HG03066 (cell line): Measurements from ENCODE around the gene TCEA2.
"Not testable (repeated sequence)": the region's sequence is repeated elsewhere in the genome, so short reads cannot be mapped to it uniquely, and the experiment has no call there.

Experiments used
- ATAC-seq: cut with Tn5 transposase; IDR thresholded peaks from one replicate; pipeline ENCODE4 v1.9.1; 2021; ENCODE audit warnings: low read depth; ENCODE audit not compliant: unreplicated experiment

TCEA2 gene

GRCh38 chr20:64105846-64106434, 42.9 kb downstream of the TCEA2 start:
- no peak for ATAC-seq

- ATAC-seq: no peak
Observed at GRCh38 chr20:64106435-64106961, 43.5 kb downstream of the TCEA2 start.

- ATAC-seq: no peak
Observed at GRCh38 chr20:64106981-64107735, 44.2 kb downstream of the TCEA2 start, which contains the start of gene NPBWR2. Gene NPBWR2 (minus strand): TSS chr20:64107565. CDS start chr20:64106831, 734 bp downstream.

- no peak for ATAC-seq
Observed at GRCh38 chr20:64107736-64108457, 44.9 kb downstream of the TCEA2 start.

GRCh38 chr20:64108731-64109681, 46.0 kb downstream of the TCEA2 start:
- ATAC-seq: no peak

- no peak for ATAC-seq
Observed at GRCh38 chr20:64109831-64110391, 46.9 kb downstream of the TCEA2 start.

- ATAC-seq: no peak
Observed at GRCh38 chr20:64110411-64111068, 47.5 kb downstream of the TCEA2 start.

GRCh38 chr20:64111841-64112641, 49.0 kb downstream of the TCEA2 start:
- no peak for ATAC-seq

GRCh38 chr20:64112691-64113443, 49.9 kb downstream of the TCEA2 start:
- ATAC-seq: no peak

GRCh38 chr20:64113444-64113775, 50.4 kb downstream of the TCEA2 start:
- ATAC-seq: no peak

- no peak for ATAC-seq
Observed at GRCh38 chr20:64113796-64114355, 50.9 kb downstream of the TCEA2 start.

- no peak for ATAC-seq
Observed at GRCh38 chr20:64114356-64114971, 51.5 kb downstream of the TCEA2 start.

- ATAC-seq: no peak
Observed at GRCh38 chr20:64115171-64115911, 52.3 kb downstream of the TCEA2 start.

GRCh38 chr20:64116016-64116415, 53.0 kb downstream of the TCEA2 start:
- no peak for ATAC-seq

- no peak for ATAC-seq
Observed at GRCh38 chr20:64116541-64117431, 53.8 kb downstream of the TCEA2 start.

- ATAC-seq: not testable (repeated sequence)
Observed at GRCh38 chr20:64117432-64117777, 54.4 kb downstream of the TCEA2 start.
